ENCODE measurements around the gene MFF. TPM values are rescaled to one million over a fixed set of nuclear protein-coding genes. Genes with fewer than 3 reads are reported as not detected.
A peak's percentile ranks its signal among the peaks of the same experiment; 100 is the strongest.

The MFF gene
- total RNA-seq, 1 donor from 2014 or later: 65.8 TPM

DNA sequence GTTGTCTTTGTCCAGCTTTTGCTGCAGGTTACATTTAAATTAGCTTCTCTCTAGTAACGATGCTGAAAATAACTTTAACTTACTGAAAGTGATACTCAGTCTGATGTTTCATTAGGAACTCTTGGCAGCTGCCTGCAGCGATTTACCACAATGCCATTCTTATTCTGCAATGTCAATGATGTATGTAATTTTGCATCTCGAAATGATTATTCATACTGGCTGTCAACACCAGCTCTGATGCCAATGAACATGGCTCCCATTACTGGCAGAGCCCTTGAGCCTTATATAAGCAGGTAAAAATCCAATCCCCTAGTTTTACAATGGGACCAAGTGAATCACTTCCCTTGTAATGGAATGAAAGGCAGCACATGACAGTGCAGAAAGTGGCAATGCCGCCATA lies 16.3 kb upstream of the MFF start:
- Histone ChIP-seq H3K9ac (ENCODE audit: low read depth in 1 of 3, low read length in 3 of 3) (no peak overlapping the region), H3K9me3 (ENCODE audit: control insufficient read depth in 3 of 3, low read length in 3 of 3) (no peaks in the 10 kb centered on the region), H3K36me3 (ENCODE audit: control insufficient read depth in 3 of 3, insufficient read depth in 3 of 3, low read length in 3 of 3) (peaks cover 0 to 27% (median 18%) of the 10 kb centered on the region in 3 donors), H3K27ac (ENCODE audit: low read depth, low read length) (peak overlapping the region; percentile 83), H3K4me3 (ENCODE audit: low read length in 3 of 3) (peak overlapping the region in 2 of 3 donors; percentile 21 to 55), H3K27me3 (ENCODE audit: control insufficient read depth in 3 of 3, insufficient read depth in 3 of 3, low read length in 3 of 3) (no peaks in the 10 kb centered on the region), H3K4me1 (ENCODE audit: control insufficient read depth in 3 of 3, insufficient read depth in 3 of 3, low read length in 3 of 3) (peaks cover 0 to 6% (median 2%) of the 10 kb centered on the region in 3 donors)

DNA sequence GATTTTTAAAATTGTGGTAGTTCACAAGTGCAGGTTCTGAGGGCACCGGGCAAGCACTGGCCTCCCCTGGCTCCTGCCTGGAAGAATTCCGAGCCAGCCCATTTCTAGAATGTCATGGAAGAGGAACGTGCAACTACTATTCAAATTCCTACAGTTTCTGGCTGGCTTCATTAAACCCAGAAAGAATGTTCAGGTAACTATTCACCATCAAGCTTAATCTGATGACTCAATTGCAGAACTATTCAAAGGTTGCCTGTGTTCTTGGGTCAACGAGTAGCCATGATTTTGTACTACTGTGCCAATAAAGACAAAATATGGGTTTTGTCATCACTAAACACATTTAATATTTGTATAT lies 14.3 kb upstream of the MFF start:
- Histone ChIP-seq H3K4me3 (ENCODE audit: low read length in 3 of 3) (no peak overlapping the region), H3K36me3 (ENCODE audit: control insufficient read depth in 3 of 3, insufficient read depth in 3 of 3, low read length in 3 of 3) (peaks cover 0 to 15% (median 11%) of the 10 kb centered on the region in 3 donors)

DNA sequence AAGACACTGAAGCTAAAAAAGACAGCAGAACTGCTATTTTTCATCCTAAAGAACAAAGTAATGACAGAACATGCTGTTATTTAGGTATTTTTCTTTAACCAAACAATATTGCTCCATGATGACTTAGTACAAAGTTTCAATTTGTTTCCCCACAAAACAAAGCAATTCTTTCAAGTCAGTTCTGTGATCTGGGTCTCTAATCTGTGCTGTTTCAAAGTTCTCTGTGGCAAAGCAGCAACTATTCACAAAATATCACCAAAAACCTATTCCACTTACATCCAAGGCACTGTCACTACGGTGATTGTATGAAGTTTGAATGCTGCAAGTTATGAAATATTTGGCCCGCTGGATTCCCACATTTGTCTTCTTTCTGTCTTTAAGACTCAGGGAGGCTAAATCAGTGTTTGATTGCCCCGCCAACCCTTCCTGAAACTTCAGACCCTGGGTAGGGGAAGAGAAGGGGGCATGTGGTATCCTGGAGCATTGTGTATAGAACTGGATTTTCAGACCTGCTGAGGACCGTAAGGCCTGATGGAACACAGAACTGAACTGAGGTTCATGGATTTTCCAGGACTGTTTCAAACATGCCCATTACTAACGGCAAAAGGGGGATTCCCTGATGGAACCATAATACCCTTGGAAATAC lies 13.1 kb upstream of the MFF start:
- Histone ChIP-seq H3K4me3 (ENCODE audit: low read length in 3 of 3) (no peak overlapping the region), H3K4me1 (ENCODE audit: control insufficient read depth in 3 of 3, insufficient read depth in 3 of 3, low read length in 3 of 3) (peaks cover 0 to 6% (median 2%) of the 10 kb centered on the region in 3 donors), H3K27me3 (ENCODE audit: control insufficient read depth in 3 of 3, insufficient read depth in 3 of 3, low read length in 3 of 3) (no peaks in the 10 kb centered on the region), H3K36me3 (ENCODE audit: control insufficient read depth in 3 of 3, insufficient read depth in 3 of 3, low read length in 3 of 3) (peaks cover 0 to 13% (median 11%) of the 10 kb centered on the region in 3 donors), H3K9me3 (ENCODE audit: control insufficient read depth in 3 of 3, low read length in 3 of 3) (no peaks in the 10 kb centered on the region), H3K9ac (ENCODE audit: low read depth in 1 of 3, low read length in 3 of 3) (no peak overlapping the region), H3K27ac (ENCODE audit: low read depth, low read length) (no peak overlapping the region)

More for the DNA sequence above, 14.3 kb upstream of the MFF start:
- Histone ChIP-seq H3K27ac (ENCODE audit: low read depth, low read length) (no peak overlapping the region), H3K9me3 (ENCODE audit: control insufficient read depth in 3 of 3, low read length in 3 of 3) (no peaks in the 10 kb centered on the region), H3K27me3 (ENCODE audit: control insufficient read depth in 3 of 3, insufficient read depth in 3 of 3, low read length in 3 of 3) (no peaks in the 10 kb centered on the region), H3K4me1 (ENCODE audit: control insufficient read depth in 3 of 3, insufficient read depth in 3 of 3, low read length in 3 of 3) (peaks cover 0 to 6% (median 2%) of the 10 kb centered on the region in 3 donors), H3K9ac (ENCODE audit: low read depth in 1 of 3, low read length in 3 of 3) (no peak overlapping the region)

DNA sequence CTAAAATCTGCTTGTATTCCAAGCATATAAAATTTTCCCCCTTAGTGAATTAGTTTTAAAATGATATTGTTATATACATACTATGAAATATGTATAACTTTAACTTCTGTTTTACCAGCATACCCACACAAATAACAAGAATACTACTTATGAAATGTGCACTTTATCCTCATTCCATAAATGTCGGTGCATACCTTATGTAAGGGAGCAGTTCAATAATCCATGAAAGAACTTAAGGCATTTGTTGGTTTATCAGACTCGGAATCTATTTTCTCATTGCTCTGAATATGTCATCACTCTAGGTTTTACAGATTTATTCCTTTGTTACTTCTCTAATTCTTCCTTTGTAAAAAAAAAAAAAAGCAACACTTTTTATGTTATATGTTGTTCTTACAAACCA lies 12.5 kb upstream of the MFF start:
- Histone ChIP-seq H3K36me3 (ENCODE audit: control insufficient read depth in 3 of 3, insufficient read depth in 3 of 3, low read length in 3 of 3) (peaks cover 0 to 11% (median 11%) of the 10 kb centered on the region in 3 donors), H3K4me3 (ENCODE audit: low read length in 3 of 3) (no peak overlapping the region), H3K27ac (ENCODE audit: low read depth, low read length) (no peak overlapping the region), H3K9me3 (ENCODE audit: control insufficient read depth in 3 of 3, low read length in 3 of 3) (no peaks in the 10 kb centered on the region), H3K27me3 (ENCODE audit: control insufficient read depth in 3 of 3, insufficient read depth in 3 of 3, low read length in 3 of 3) (no peaks in the 10 kb centered on the region), H3K9ac (ENCODE audit: low read depth in 1 of 3, low read length in 3 of 3) (no peak overlapping the region), H3K4me1 (ENCODE audit: control insufficient read depth in 3 of 3, insufficient read depth in 3 of 3, low read length in 3 of 3) (peaks cover 0 to 6% (median 2%) of the 10 kb centered on the region in 3 donors)

DNA sequence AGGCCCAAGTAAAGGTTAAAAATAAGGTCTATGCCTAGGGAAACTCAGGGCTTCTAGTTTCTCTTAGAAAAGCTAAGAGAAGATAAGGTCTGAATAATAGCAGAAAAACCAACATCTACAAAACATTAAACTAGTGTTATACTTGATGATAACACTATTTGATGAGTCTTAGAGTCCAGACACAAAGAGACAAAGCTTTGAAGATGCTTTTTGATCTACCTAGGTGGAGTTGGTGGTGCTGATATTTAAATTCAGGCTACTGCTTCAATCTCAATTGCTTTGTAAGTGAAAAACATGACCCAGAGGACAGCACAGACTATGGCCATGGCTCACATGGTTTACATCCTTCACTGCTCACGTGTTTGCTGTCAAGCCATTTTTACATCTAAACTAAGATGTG lies 11.7 kb upstream of the MFF start:
- Histone ChIP-seq H3K4me1 (ENCODE audit: control insufficient read depth in 3 of 3, insufficient read depth in 3 of 3, low read length in 3 of 3) (peaks cover 0 to 6% (median 2%) of the 10 kb centered on the region in 3 donors), H3K9me3 (ENCODE audit: control insufficient read depth in 3 of 3, low read length in 3 of 3) (no peaks in the 10 kb centered on the region), H3K36me3 (ENCODE audit: control insufficient read depth in 3 of 3, insufficient read depth in 3 of 3, low read length in 3 of 3) (peaks cover 0 to 9% (median 4%) of the 10 kb centered on the region in 3 donors), H3K4me3 (ENCODE audit: low read length in 3 of 3) (no peak overlapping the region), H3K27ac (ENCODE audit: low read depth, low read length) (no peak overlapping the region), H3K27me3 (ENCODE audit: control insufficient read depth in 3 of 3, insufficient read depth in 3 of 3, low read length in 3 of 3) (no peaks in the 10 kb centered on the region), H3K9ac (ENCODE audit: low read depth in 1 of 3, low read length in 3 of 3) (no peak overlapping the region)

DNA sequence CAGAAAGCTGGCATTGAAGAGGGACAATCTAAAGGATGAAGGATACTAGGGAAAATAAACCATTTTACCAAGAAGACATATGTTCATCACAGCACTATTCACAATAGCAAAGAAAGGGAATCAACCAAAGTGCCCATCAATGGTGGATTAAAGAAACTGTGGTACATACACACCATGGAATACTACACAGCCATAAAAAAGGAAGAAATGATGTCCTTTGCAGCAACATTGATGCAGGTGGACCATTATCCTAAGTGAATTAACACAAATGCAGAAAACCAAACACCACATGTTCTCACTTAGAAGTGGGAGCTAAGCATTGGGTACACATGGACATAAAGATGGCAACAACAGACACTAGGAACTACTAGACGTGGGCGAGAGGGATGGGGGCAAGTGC lies 7.2 kb upstream of the MFF start:
- H3K36me3 ChIP-seq (ENCODE audit: control insufficient read depth in 3 of 3, insufficient read depth in 3 of 3, low read length in 3 of 3): peaks cover 0 to 3% (median 0%) of the 10 kb centered on the region in 3 donors
- no peaks in the 10 kb centered on the region for H3K9me3 ChIP-seq (ENCODE audit: control insufficient read depth in 3 of 3, low read length in 3 of 3)
- H3K9ac ChIP-seq (ENCODE audit: low read depth in 1 of 3, low read length in 3 of 3): no peak overlapping the region
- H3K4me3 ChIP-seq (ENCODE audit: low read length in 3 of 3): no peak overlapping the region
- H3K4me1 ChIP-seq (ENCODE audit: control insufficient read depth in 3 of 3, insufficient read depth in 3 of 3, low read length in 3 of 3): no peaks in the 10 kb centered on the region
- no peak overlapping the region for H3K27ac ChIP-seq (ENCODE audit: low read depth, low read length)
- no peaks in the 10 kb centered on the region for H3K27me3 ChIP-seq (ENCODE audit: control insufficient read depth in 3 of 3, insufficient read depth in 3 of 3, low read length in 3 of 3)

DNA sequence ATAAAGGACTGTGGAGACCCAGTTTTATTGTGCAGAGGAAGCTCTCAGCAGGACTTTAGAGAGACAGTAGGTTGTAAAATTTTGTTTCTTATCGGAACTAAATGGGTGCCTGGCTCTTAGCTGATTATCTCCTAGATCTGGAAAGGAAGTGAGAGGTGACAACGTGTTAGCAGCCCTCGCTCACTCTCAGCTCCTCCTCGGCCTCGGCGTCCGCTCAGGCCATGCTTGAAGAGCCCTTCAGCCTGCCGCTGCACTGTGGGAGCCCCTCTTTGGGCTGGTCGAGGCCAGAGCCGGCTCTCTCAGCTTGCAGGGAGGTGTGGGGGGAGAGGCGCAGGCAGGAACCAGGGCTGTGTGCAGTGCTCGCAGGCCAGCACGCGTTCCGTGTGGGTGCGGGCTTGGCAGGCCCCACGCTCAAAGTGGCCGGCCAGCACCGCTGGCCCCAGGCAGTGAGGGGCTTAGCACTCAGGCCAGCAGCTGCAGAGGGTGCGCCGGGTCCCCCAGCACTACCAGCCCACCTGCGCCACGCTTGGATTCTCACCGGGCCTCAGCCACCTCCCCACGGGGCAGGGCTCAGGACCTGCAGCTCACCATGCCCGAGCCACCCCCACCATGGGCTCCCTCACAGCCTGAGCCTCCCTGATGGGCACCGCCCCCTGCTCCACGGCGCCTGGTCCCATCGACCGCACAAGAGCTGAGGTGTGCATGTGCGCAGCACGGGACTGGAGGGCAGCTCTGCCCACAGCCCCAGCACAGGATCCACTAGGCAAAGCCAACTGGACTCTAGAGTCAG lies 4.6 kb upstream of the MFF start:
- no peaks in the 10 kb centered on the region for H3K9me3 ChIP-seq (ENCODE audit: control insufficient read depth in 3 of 3, low read length in 3 of 3)
- H3K4me1 ChIP-seq (ENCODE audit: control insufficient read depth in 3 of 3, insufficient read depth in 3 of 3, low read length in 3 of 3): peaks cover 0 to 8% (median 3%) of the 10 kb centered on the region in 3 donors
- H3K36me3 ChIP-seq (ENCODE audit: control insufficient read depth in 3 of 3, insufficient read depth in 3 of 3, low read length in 3 of 3): no peaks in the 10 kb centered on the region
- no peak overlapping the region for H3K4me3 ChIP-seq (ENCODE audit: low read length in 3 of 3)
- no peak overlapping the region for H3K27ac ChIP-seq (ENCODE audit: low read depth, low read length)
- no peak overlapping the region for H3K9ac ChIP-seq (ENCODE audit: low read depth in 1 of 3, low read length in 3 of 3)
- no peaks in the 10 kb centered on the region for H3K27me3 ChIP-seq (ENCODE audit: control insufficient read depth in 3 of 3, insufficient read depth in 3 of 3, low read length in 3 of 3)

DNA sequence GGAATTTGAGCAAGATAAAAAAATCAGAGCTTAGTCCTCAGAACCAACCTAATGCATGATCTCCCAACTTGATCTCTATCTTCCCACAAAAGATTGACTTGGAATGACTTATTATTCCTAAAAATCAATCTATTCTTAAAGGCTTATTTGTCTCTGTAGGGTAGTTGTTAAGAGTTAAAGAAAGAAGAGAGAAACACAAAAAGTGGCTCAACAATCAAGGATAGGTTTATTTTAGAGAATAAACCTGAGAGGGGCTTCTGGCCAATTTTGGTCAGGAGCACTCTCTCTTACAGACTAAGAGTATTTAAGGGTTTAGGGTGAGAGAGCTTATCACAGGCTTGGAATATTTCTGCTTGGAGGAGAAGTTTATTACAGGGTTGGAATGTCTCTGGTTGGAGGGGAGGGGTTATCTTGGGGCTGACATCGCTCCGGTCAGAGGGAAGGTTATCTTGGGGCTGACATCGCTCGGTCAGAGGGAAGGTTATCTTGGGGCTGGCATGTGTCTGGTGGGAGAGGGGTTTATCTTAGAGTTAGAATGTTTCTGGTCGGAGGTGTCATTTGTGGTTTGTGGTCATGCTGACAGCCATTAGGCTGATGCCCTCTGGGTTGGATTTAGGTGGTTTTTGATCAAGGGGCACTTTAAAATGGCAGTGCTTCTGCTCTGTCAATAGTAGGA lies 2.4 kb upstream of the MFF start:
- Histone ChIP-seq H3K9me3 (ENCODE audit: control insufficient read depth in 3 of 3, low read length in 3 of 3) (no peaks in the 10 kb centered on the region), H3K27me3 (ENCODE audit: control insufficient read depth in 3 of 3, insufficient read depth in 3 of 3, low read length in 3 of 3) (no peaks in the 10 kb centered on the region), H3K4me3 (ENCODE audit: low read length in 3 of 3) (no peak overlapping the region), H3K4me1 (ENCODE audit: control insufficient read depth in 3 of 3, insufficient read depth in 3 of 3, low read length in 3 of 3) (peaks cover 3 to 9% (median 8%) of the 10 kb centered on the region in 3 donors), H3K9ac (ENCODE audit: low read depth in 1 of 3, low read length in 3 of 3) (no peak overlapping the region), H3K36me3 (ENCODE audit: control insufficient read depth in 3 of 3, insufficient read depth in 3 of 3, low read length in 3 of 3) (no peaks in the 10 kb centered on the region), H3K27ac (ENCODE audit: low read depth, low read length) (no peak overlapping the region)

DNA sequence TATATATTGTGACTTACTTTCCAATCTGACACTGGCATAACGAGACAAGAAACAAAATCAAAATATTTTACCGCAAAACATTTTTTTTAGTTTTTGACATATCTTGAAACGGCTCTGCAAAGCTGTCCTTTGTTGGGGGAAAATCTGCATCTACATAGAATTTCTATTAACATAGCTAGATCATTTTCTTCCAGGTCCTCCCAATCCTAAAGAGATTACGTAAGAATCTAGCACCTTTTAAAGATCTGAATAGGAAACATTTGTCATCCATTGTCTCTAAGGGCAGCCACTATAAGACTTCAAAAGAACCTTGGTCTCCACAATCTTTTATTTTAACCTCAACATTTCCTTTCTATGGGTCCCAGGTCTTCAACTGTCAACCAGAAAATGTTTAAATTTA lies 1.2 kb upstream of the MFF start:
- Histone ChIP-seq H3K27me3 (ENCODE audit: control insufficient read depth in 3 of 3, insufficient read depth in 3 of 3, low read length in 3 of 3) (no peaks in the 10 kb centered on the region), H3K9me3 (ENCODE audit: control insufficient read depth in 3 of 3, low read length in 3 of 3) (no peaks in the 10 kb centered on the region), H3K9ac (ENCODE audit: low read depth in 1 of 3, low read length in 3 of 3) (no peak overlapping the region), H3K27ac (ENCODE audit: low read depth, low read length) (no peak overlapping the region), H3K36me3 (ENCODE audit: control insufficient read depth in 3 of 3, insufficient read depth in 3 of 3, low read length in 3 of 3) (peaks cover 0 to 3% (median 0%) of the 10 kb centered on the region in 3 donors), H3K4me3 (ENCODE audit: low read length in 3 of 3) (no peak overlapping the region), H3K4me1 (ENCODE audit: control insufficient read depth in 3 of 3, insufficient read depth in 3 of 3, low read length in 3 of 3) (peaks cover 3 to 9% (median 8%) of the 10 kb centered on the region in 3 donors)

DNA sequence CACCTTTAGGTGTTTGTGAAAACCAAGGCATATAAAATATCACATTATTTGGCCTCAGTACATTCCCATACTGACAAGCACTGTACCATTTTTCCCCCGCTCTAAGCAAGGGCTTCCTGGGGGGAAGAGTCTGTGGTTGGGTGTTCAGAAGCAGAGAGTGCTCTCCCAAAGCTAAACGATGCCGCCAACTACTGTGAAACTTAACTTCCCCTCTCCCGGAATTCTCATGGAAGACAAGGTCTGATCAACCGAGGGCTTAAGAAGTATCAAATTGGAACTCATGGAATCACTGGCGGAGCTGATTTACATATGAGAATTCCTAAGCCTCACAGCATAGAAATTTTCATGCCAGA lies 433 bp upstream of the MFF start:
- H3K9ac ChIP-seq (ENCODE audit: low read depth in 1 of 3, low read length in 3 of 3): peak overlapping the region; percentile 79 to 95 (median 86)
- H3K4me3 ChIP-seq (ENCODE audit: low read length in 3 of 3): peak overlapping the region; percentile 93 to 95 (median 94)
- no peaks in the 10 kb centered on the region for H3K27me3 ChIP-seq (ENCODE audit: control insufficient read depth in 3 of 3, insufficient read depth in 3 of 3, low read length in 3 of 3)

More for the DNA sequence above, 433 bp upstream of the MFF start:
- Histone ChIP-seq H3K27ac (ENCODE audit: low read depth, low read length) (peak overlapping the region; percentile 89), H3K4me1 (ENCODE audit: control insufficient read depth in 3 of 3, insufficient read depth in 3 of 3, low read length in 3 of 3) (peaks cover 3 to 9% (median 8%) of the 10 kb centered on the region in 3 donors), H3K9me3 (ENCODE audit: control insufficient read depth in 3 of 3, low read length in 3 of 3) (no peaks in the 10 kb centered on the region), H3K36me3 (ENCODE audit: control insufficient read depth in 3 of 3, insufficient read depth in 3 of 3, low read length in 3 of 3) (peaks cover 0 to 5% (median 3%) of the 10 kb centered on the region in 3 donors)

Data from skeletal muscle tissue (tissue), 4 donors.